A673 (cell line): Measurements from ENCODE around the gene NEURL1. TPM values are rescaled to one million over a fixed set of nuclear protein-coding genes. Genes with fewer than 3 reads are reported as not detected.

Experiments used
- BruUV-seq: library from RNA; stranded (reverse); fragments of 400-500 nt; replicated peaks from 2 replicates; lab custom pipeline; 2021; lab: Mats Ljungman, UMichigan
- CTCF ChIA-PET: fragments of 300-600 bp; sonication (Branson Sonifier 250); formaldehyde crosslinking; loops from one replicate; lab custom pipeline; 2022; ENCODE audit warnings: antibody characterized with exemption; lab: Charles Lee
- POLR2A ChIA-PET: fragments of 300-600 bp; sonication (Branson Sonifier 250); formaldehyde crosslinking; loops from one replicate; lab custom pipeline; 2022; ENCODE audit warnings: antibody characterized with exemption; ENCODE audit not compliant: low non-redundant PET; lab: Charles Lee
- DNase-seq: peaks from one replicate; pipeline ENCODE4 v3.0.0-alpha.2; 2015; ENCODE audit warnings: low spot score
- H3K27ac ChIP-seq: fragments of 200-600 bp; sonication (generic); 2 replicates; pipeline ENCODE4 v1.5.1; 2016; ENCODE audit warnings: mixed run types, low read depth, mild to moderate bottlenecking, mixed read lengths, antibody characterized with exemption, low read length; ENCODE audit not compliant: poor library complexity, severe bottlenecking
- H3K27me3 ChIP-seq: fragments of 200-600 bp; sonication (generic); replicated peaks from 2 replicates; pipeline ENCODE4 v1.6.1; 2017; ENCODE audit warnings: mixed run types, low read depth, mild to moderate bottlenecking, mixed read lengths, antibody characterized with exemption, low read length; ENCODE audit not compliant: insufficient read depth, poor library complexity
- H3K36me3 ChIP-seq: fragments of 200-600 bp; sonication (generic); 2 replicates; pipeline ENCODE4 v1.6.1; 2016; ENCODE audit warnings: mixed run types, mild to moderate bottlenecking, mixed read lengths, antibody characterized with exemption, low read length; ENCODE audit not compliant: insufficient read depth, poor library complexity, severe bottlenecking
- H3K4me1 ChIP-seq: fragments of 200-600 bp; sonication (generic); 2 replicates; pipeline ENCODE4 v1.6.1; 2017; ENCODE audit warnings: mixed run types, mild to moderate bottlenecking, mixed read lengths, antibody characterized with exemption, low read length; ENCODE audit not compliant: insufficient read depth, poor library complexity, severe bottlenecking
- H3K4me3 ChIP-seq: fragments of 200-600 bp; sonication (generic); 2 replicates; pipeline ENCODE4 v1.5.1; 2016; ENCODE audit warnings: low read depth, mixed run types, mild to moderate bottlenecking, mixed read lengths, low read length; ENCODE audit not compliant: poor library complexity, severe bottlenecking
- H3K9me3 ChIP-seq: fragments of 200-600 bp; sonication (generic); 2 replicates; pipeline ENCODE4 v1.6.1; 2016; ENCODE audit warnings: mixed run types, low read depth, mild to moderate bottlenecking, mixed read lengths, antibody characterized with exemption, low read length; ENCODE audit not compliant: poor library complexity, severe bottlenecking
- CTCF ChIP-seq: fragments of 300-800, 200-600 bp; sonication (generic); conservative IDR thresholded peaks from 2 replicates; pipeline ENCODE4 v1.5.1; 2017; ENCODE audit warnings: low read depth, mild to moderate bottlenecking, antibody characterized with exemption, low read length, moderate library complexity, mixed read lengths
- EZH2 ChIP-seq: fragments of 200-600 bp; sonication (generic); IDR thresholded peaks from 2 replicates; pipeline ENCODE4 v1.6.1; 2017; ENCODE audit warnings: borderline replicate concordance, low read depth, mild to moderate bottlenecking, mixed read lengths, antibody characterized with exemption, low read length; ENCODE audit not compliant: poor library complexity, severe bottlenecking
- intact Hi-C: fragments of 100-400 bp; cut with micrococcal nuclease; formaldehyde crosslinking; loops from one replicate; pipeline ENCODE4 v1.10.0; 2022; ENCODE audit not compliant: unreplicated experiment
- total RNA-seq: library from RNA; stranded (reverse); gene quantifications from 2 replicates; pipeline ENCODE4 v1.2.3, GENCODE V29; 2021

Gene NEURL1
- total RNA-seq, 1 experiment from 2014 or later = 0.52 TPM

DNA sequence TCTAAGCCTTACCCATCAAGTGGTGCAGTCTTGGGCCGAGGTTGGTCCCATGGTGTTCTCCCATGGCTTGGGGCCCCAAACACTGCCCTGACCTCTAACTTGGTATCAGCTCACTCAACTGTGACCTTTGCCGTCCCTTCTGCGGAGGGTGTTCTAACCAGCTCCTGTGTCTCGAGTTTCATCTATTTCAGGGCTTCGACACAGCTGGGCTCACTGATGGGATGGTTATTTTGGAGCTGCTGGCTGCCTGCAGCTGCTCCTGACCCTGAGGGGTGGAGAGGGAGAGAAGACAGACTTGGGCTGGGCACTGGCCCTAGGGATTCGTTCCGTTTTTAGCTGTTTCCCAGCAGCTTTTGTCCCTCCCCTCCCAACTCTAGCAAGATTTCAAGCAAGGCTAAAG lies 86.9 kb downstream of the NEURL1 start:
- Histone ChIP-seq H3K4me1 (no peaks in the 10 kb centered on the region), H3K27me3 (no peaks in the 10 kb centered on the region), H3K4me3 (no peak overlapping the region), H3K36me3 (no peaks in the 10 kb centered on the region), H3K9me3 (no peaks in the 10 kb centered on the region), H3K27ac (no peak overlapping the region)
- TF ChIP-seq EZH2 (no peak), CTCF (no peak)
- intact Hi-C loops = no loop called here
- DNase-seq = no peak
- BruUV-seq = no TSS peak
- CTCF ChIA-PET = no interaction called here
- POLR2A ChIA-PET = no interaction called here

DNA sequence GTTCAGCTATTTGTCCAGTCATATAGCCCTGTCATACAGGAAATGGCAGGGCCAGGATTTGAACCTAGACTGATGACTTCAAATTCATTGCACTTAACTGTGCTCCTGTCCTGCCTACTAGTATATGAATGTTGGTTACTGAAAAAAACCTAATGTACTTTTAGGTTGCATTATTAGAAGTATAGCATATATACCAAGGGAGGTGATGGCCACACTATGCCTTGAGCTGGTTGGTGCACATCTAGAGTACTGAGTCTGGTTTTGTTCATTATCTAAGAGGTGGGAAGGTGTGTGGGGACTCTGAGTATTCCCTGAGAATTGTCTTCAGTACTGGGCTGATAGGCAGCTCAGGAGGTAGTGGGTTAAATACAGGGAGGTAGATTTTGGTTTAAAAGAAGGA lies 88.0 kb downstream of the NEURL1 start:
- no TSS peak for BruUV-seq
- TF ChIP-seq CTCF = no peak
- no peak for TF ChIP-seq EZH2
- intact Hi-C loops = no loop called here

DNA sequence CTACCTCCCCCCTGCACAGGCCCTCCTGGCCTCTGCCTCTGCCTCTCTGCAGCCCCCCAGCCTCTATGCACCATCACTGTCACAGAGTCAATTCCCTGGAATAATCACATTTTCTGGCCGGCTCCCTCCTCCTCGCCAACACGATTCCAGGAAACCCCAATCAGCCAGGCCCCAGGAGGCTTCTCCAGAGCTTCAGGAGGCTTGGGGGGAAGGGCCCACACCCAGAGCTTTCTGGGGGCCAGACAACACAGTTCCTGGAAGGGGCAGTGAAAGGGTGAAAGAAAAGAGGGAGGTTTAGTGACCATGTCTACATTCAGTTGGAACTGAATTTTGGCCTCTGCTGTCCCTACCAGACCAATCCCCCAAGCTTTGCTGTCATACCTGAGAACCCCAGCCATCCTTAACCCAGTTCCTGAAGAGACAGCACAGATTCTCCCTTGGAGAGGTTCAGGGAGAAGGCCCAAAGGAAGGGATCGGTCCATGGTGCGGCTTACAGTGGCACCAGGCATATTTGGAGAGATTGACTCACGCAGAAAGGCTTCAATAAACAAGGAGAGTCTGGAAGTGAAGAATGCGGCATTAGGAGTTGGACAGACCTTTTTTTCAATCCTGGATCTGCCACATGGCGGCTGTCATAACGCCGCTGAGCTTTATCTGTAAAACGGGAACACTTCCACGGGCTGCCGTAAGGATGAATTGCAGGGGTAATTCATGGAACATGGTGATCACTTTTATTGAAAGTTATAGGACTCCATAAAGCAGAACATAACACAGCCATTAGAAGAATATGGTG lies 89.0 kb downstream of the NEURL1 start:
- H3K27me3 ChIP-seq = no peaks in the 10 kb centered on the region
- no peak for DNase-seq
- no TSS peak for BruUV-seq
- no peaks in the 10 kb centered on the region for H3K4me1 ChIP-seq
- H3K27ac ChIP-seq = no peak overlapping the region
- intact Hi-C loops = no loop called here
- H3K9me3 ChIP-seq = no peaks in the 10 kb centered on the region
- H3K36me3 ChIP-seq = no peaks in the 10 kb centered on the region
- no peak overlapping the region for H3K4me3 ChIP-seq
- TF ChIP-seq CTCF (no peak), EZH2 (no peak)
- ChIA-PET POLR2A (no interaction called here), CTCF (no interaction called here)

More for the DNA sequence above, 88.0 kb downstream of the NEURL1 start:
- Histone ChIP-seq H3K9me3 (no peaks in the 10 kb centered on the region), H3K4me3 (no peak overlapping the region), H3K27me3 (no peaks in the 10 kb centered on the region), H3K4me1 (no peaks in the 10 kb centered on the region), H3K27ac (no peak overlapping the region), H3K36me3 (no peaks in the 10 kb centered on the region)
- CTCF ChIA-PET = no interaction called here
- POLR2A ChIA-PET = no interaction called here
- DNase-seq = no peak
